HG03066 (cell line): ENCODE data around the gene LSM10.

Experiments
- ATAC-seq: cut with Tn5 transposase; IDR thresholded peaks from one replicate; pipeline ENCODE4 v1.9.1; 2021; ENCODE audit warnings: low read depth; ENCODE audit not compliant: unreplicated experiment

Gene LSM10

GRCh38 chr1:36411674-36412648 is 14.3 kb upstream of the LSM10 start:
- ATAC-seq = no peak

- ATAC-seq = no peak
These were observed 10.8 kb upstream of the LSM10 start for GRCh38 chr1:36408479-36408878.

- ATAC-seq = no peak
These were observed 8.7 kb upstream of the LSM10 start for GRCh38 chr1:36406440-36406839.

DNA sequence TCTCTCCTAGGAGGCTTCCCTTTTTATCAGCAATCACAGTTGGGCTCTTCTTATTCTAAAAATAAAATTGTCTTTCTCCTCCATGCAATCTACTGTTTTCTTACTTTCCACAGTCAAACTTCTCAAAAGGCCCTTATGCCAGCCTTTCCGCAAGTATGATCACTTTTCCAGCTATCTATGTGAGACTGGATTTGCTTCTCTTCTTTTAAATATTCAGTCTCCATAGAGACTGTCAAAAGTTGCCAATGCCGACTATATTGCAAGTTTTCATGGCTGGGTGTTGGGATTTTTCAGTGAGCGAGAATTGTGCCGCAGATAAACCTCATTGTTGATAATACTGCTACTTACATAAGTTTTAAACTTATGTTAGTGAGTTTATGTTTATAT is 4.8 kb upstream of the LSM10 start:
- no peak for ATAC-seq

DNA sequence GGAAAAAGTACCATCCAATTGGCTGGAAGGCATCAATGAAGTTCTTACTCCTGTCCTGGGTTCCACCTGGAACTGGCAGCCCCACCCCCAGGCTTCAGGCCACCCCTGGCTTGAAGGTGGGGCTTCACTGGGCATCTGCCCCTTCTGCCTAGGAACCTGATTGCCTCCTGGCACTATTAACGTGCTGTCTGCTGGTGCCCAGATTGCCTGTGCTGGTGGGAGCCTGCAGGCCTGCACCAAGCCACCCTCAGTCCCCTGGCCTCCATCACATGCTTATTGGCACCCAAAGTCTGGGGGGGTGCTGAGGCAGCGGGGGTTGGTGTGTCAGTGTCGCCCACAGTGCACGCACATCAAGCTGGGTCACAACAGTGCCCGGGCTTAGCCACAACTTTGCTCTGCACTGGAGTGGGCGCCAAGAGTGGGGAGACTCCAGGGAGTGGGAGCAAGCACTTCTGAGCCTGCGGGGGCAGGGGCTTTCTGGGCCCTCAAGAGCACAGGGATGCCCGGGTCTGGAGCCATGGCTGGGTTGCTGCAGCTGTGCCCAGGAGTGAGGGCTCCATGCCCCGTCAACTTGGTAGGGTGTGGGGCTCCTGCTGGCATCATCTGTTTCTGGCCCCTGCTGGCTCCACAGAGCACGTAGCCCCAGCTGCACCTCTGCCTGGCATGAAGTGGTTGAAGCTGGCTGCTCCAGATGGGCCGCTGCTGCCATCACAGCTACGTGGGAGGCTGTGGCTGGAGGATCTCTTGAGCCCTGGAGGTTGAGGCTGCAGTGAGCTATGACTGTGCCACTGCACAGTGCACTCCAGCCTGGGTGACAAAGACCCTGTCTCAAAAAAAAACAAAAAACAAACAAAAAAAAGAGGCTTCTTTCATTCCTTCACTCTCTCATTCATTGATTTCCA is 4.1 kb upstream of the LSM10 start:
- ATAC-seq = no peak

DNA sequence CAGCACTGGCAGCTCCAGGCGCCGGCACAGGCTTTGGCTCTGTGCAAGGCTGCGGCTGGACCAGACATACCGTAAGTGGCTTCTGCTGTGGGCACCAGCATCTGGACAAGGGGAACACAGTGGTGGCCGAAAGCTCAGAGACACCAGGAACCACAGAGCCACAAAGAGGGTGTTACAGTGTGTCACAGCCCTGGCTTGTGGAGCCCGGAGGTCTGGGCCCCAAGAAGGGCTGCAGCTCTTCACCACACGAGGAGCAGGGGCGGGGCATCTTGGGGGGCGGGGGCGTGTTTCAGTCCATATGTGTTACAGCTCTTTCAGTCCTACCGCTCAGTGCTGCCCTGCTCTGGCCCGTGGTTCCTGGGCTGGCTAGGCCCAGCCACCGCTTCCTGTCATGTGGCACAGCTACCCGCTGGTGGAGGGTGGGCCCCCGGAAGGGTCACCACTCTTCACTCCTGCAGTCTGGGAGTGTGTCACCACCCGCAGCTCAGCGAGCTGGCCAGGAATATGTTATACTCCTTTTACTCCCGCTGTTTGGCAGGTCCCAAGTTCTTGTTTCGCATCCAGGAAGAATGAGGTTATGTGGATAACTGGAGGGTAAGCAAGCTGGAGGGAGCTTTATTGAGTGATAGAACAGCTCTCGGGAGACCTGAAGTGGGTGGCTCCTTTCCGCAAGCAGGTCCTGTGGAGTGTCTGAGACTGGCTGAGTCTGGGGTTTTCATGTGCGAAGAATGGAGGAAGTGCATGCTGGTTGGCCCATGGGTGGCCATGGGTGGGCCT is 3.3 kb upstream of the LSM10 start:
- ATAC-seq = peak; percentile 76

DNA sequence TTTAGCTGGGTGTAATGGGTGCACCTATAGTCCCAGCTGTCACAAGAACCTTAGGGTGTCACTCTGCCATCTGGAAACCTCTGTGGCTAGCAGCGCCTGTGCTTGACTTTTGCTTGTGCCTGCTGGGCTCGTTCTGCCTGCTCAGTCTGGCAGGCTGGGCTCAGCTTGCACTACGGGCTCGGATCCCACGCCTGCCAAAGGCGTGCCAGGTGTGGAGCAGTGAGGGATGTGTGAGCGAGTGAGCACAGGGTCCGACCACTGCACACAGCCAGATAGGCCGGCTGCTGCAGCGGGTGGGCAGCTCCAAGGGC is 2.8 kb upstream of the LSM10 start:
- no peak for ATAC-seq

GRCh38 chr1:36398370-36398977 is 766 bp upstream of the LSM10 start:
- no peak for ATAC-seq

- ATAC-seq = peak; percentile 1
These were observed 678 bp downstream of the LSM10 start for GRCh38 chr1:36397083-36397377.

DNA sequence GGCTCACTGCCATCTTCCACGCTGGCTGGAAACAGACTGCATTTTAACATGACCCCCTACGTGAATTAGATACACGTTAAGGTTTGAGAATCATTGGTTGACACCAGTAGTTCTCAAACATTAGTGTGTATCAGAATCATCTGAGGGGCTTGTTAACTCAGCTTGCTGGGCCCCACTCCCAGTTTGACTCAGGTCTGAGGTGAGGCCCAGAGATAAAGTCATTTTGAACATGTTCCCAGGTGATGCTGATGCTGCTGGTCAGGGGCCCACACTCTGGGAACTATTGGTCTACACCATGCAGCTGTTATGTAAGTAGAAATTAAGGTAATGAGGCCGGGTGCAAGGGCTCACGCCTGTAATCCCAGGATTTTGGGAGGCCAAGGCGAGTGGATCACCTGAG is 1.3 kb downstream of the LSM10 start:
- no peak for ATAC-seq

DNA sequence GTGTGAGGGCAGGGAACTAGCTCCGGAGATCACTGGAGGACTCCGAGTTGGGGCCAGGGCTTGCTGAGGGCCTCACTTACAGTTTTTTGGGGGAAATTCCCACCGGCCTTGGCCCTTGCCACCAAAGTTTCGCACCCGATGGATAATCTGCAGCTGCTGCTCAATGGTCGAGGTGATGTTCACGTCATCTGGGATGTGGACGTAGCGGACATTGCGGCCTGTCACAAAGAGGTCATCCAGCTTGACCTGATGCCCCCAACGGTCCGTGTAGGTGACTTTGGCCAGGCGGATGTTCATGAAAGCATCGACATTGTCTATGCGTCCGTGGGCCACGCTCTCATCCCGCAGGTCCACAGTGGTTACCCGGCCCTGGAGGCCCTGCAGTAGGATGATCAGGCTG is 4.0 kb downstream of the LSM10 start:
- ATAC-seq = no peak

GRCh38 chr1:36392836-36393235 is 4.9 kb downstream of the LSM10 start:
- ATAC-seq = no peak

- ATAC-seq = no peak
These were observed 6.4 kb downstream of the LSM10 start for GRCh38 chr1:36391271-36391670.

- no peak for ATAC-seq
These were observed 7.3 kb downstream of the LSM10 start for GRCh38 chr1:36390411-36390810.

DNA sequence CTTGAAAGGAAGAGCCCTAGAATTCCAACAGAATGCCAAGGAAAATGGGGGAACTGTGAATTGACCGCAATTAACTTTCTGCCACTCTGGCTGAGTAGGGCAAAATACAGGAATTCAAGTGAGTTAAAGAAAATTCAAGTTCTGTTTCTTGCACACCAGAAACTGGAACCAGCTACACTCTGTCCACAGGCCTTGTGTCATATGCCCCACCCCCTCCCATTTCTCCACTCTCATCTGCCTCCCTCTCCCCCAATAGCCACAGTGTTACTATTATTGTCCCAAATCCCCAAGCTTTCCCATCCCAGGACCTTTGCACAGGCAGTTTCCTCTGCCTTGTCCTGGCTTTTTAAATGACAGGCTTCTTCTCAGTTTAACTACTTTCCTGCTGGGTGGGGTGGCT is 7.7 kb downstream of the LSM10 start:
- no peak for ATAC-seq

DNA sequence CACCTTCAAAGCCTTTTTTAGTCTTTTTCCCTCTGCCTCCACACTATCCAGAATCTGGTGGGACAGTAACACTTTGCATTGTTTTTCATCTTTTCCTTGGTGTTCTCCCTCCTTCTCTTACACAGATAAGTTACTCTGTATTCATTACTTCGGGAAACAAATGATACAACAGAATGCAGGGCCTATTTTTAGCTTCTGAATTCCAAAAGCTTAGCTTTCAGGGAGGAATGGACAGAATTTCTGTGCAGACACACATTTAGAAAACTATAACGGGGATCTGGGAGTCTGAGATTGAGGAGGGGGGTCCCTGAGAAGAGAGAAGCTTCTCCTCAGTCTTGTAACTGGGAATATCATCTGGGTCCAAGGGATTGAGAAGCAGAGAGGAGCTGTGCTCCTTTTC is 8.4 kb downstream of the LSM10 start:
- ATAC-seq = no peak

GRCh38 chr1:36387141-36387949 is 10.4 kb downstream of the LSM10 start:
- no peak for ATAC-seq

GRCh38 chr1:36386265-36387140 is 11.2 kb downstream of the LSM10 start:
- peak; percentile 42 for ATAC-seq
